WERI-Rb-1 (cell line): ENCODE measurements around the gene PNKD.

Source experiments
- DNase-seq: peaks from one replicate; pipeline ENCODE4 v3.0.0-alpha.2; 2020
- H3K27ac ChIP-seq: fragments of 250-450 bp; sonication (Bioruptor Pico); 2 replicates; pipeline ENCODE4 v1.5.1; 2020; ENCODE audit warnings: mild to moderate bottlenecking, moderate library complexity
- H3K27me3 ChIP-seq: fragments of 250-450 bp; sonication (Bioruptor Pico); 2 replicates; pipeline ENCODE4 v1.5.1; 2021; ENCODE audit warnings: mild to moderate bottlenecking, low read depth, moderate library complexity; ENCODE audit not compliant: insufficient read depth, severe bottlenecking
- H3K36me3 ChIP-seq: fragments of 250-450 bp; sonication (Bioruptor Pico); 2 replicates; pipeline ENCODE4 v1.5.1; 2020; ENCODE audit warnings: mild to moderate bottlenecking, moderate library complexity
- H3K4me3 ChIP-seq: 2 replicates; pipeline ENCODE4 v1.5.1; 2011; ENCODE audit warnings: low read depth, mild to moderate bottlenecking, control low read depth, low read length
- H3K9me3 ChIP-seq: fragments of 250-450 bp; sonication (Bioruptor Pico); 2 replicates; pipeline ENCODE4 v1.5.1; 2021; ENCODE audit warnings: mild to moderate bottlenecking, moderate library complexity; ENCODE audit not compliant: severe bottlenecking
- TF ChIP-seq, protein P1 (sequence below): IDR thresholded peaks from 2 replicates; pipeline ENCODE4 v1.5.1; 2011; ENCODE audit warnings: low read depth, mild to moderate bottlenecking, control low read depth, inconsistent platforms, low read length

The PNKD gene

DNA sequence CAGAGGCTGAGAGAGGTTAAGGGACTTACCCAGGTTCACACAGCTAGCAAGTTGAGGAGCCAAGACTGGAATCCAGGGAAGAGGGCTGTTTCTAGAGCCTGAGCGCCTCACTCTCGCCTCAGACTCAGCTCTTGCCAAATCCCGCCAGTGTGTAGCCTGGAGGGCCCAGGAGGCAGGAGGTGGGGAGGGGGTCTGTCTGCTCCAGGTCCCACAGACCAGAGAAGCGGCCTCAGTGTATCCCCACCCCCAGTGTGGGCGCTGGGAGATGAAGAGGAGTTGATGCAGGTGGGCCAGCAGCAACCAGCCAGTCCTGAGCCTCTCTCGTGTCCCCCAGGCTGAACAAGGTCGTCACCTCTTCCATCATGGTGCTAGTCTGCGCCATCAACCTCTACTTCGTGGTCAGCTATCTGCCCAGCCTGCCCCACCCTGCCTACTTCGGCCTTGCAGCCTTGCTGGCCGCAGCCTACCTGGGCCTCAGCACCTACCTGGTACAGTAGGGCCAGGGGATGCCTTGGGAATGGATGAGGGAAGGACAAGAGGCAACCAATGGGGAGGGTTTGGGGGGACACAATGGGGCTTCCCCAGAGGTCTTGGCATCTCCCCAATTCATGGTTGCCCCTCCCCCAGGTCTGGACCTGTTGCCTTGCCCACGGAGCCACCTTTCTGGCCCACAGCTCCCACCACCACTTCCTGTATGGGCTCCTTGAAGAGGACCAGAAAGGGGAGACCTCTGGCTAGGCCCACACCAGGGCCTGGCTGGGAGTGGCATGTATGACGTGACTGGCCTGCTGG lies 124.2 kb downstream of the PNKD start:
- Histone ChIP-seq H3K36me3 (no peaks in the 10 kb centered on the region), H3K9me3 (no peaks in the 10 kb centered on the region), H3K27me3 (no peaks in the 10 kb centered on the region), H3K4me3 (no peak overlapping the region), H3K27ac (no peak overlapping the region)
- DNase-seq, result no peak
- TF ChIP-seq, protein P1, sequence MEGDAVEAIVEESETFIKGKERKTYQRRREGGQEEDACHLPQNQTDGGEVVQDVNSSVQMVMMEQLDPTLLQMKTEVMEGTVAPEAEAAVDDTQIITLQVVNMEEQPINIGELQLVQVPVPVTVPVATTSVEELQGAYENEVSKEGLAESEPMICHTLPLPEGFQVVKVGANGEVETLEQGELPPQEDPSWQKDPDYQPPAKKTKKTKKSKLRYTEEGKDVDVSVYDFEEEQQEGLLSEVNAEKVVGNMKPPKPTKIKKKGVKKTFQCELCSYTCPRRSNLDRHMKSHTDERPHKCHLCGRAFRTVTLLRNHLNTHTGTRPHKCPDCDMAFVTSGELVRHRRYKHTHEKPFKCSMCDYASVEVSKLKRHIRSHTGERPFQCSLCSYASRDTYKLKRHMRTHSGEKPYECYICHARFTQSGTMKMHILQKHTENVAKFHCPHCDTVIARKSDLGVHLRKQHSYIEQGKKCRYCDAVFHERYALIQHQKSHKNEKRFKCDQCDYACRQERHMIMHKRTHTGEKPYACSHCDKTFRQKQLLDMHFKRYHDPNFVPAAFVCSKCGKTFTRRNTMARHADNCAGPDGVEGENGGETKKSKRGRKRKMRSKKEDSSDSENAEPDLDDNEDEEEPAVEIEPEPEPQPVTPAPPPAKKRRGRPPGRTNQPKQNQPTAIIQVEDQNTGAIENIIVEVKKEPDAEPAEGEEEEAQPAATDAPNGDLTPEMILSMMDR, result no peak

DNA sequence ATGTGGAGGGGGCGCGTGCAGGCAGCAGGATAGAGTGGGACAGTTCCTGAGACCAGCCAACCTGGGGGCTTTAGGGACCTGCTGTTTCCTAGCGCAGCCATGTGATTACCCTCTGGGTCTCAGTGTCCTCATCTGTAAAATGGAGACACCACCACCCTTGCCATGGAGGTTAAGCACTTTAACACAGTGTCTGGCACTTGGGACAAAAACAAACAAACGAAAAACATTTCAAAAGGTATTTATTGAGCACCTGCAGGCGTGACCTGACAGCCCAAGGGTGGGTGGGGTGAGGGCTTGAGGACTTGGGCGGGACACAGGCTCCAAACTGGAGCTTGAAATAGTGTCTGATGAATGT lies 124.7 kb downstream of the PNKD start:
- no peak for DNase-seq
- Histone ChIP-seq H3K4me3 (no peak overlapping the region; the same call in 1 of the 2 replicates), H3K27me3 (no peaks in the 10 kb centered on the region), H3K27ac (no peak overlapping the region), H3K36me3 (no peaks in the 10 kb centered on the region), H3K9me3 (no peaks in the 10 kb centered on the region)
- TF ChIP-seq, protein P1, result no peak

DNA sequence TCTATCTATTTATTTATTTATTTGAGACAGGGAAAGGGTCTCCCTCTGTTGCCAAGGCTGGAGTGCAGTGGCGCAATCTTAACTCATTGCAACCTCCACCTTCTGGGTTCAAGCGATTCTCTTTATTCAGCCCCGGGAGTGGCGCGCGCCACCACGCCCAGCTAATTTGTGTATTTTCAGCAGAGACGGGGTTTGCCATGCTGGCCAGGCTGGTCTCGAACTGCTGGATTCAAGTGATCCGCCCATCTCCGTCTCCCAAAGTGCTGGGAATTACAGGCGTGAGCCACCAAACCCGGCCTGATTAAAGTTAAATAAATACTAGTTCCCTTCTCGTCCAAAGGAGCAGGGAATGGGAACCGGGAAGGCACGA lies 125.1 kb downstream of the PNKD start:
- Histone ChIP-seq H3K27ac (peak overlapping the region; percentile 98), H3K36me3 (no peaks in the 10 kb centered on the region), H3K9me3 (no peaks in the 10 kb centered on the region), H3K27me3 (no peaks in the 10 kb centered on the region), H3K4me3 (peak overlapping the region; percentile 93)
- DNase-seq, result no peak
- TF ChIP-seq, protein P1, result no peak

DNA sequence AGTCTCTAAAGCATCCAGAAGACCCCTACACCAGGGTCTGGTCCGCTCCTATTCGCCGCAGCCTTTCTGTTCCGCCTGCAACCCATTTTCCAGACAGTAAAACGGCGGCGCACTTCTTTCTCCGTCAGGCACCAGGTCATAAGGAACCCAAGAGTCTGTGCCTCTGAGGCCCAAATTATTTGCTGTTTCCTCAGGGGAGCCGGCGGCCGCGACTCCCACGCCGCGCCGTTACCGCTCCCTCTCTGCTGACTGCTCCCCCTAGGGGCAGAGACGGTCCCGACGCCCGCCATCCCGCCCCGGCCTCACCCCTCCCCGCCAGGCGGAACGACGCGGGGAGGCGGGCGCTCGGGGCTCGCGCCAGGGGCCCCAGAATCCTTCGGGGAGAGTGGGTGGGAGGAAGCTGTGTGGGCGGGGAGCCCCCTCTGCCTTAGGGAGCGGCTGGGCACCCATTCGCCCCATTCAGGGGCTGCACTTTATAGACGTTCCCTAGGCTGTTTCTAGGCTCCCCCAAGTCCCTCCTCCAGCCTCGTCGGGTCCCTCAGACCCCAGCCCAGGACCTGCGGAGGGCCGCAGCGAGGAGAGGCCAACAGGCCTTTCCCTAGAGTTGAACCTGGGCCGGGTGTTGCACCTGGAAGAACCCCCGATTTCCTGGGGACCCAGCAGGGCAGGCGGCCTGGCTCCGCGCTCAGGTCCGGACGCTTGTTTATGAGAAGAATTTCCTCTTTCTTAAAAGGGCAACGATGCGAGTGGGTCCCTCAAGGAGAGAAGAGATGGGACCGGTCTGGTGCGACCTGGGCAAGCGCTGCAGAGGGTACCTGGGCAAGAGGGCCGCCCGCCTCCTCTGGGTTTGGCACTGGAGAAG lies 125.7 kb downstream of the PNKD start:
- TF ChIP-seq, protein P1, result peak; percentile 72

More for the DNA sequence above, 125.7 kb downstream of the PNKD start:
- DNase-seq, result peak; percentile 96
- Histone ChIP-seq H3K9me3 (no peaks in the 10 kb centered on the region), H3K27me3 (no peaks in the 10 kb centered on the region), H3K27ac (peak overlapping the region; percentile 98), H3K4me3 (peak overlapping the region; percentile 93), H3K36me3 (no peaks in the 10 kb centered on the region)
